ENCODE results near the gene ANXA4.

Gene ANXA4

GRCh38 chr2:69831354-69831905 is 89.5 kb downstream of the ANXA4 start:
- no peak for TF ChIP-seq CTCF (IDR thresholded peaks at IDR 0.05; ENCODE audit: low read length, missing control alignments)
- H3K4me3 ChIP-seq (replicated peaks; ENCODE audit: low read depth, low read length), result no peak overlapping the region

GRCh38 chr2:69833752-69834151 is 91.8 kb downstream of the ANXA4 start:
- TF ChIP-seq CTCF (IDR thresholded peaks at IDR 0.05; ENCODE audit: low read length, missing control alignments), result no peak
- DNase-seq (ENCODE audit: low read depth), result no peak
- no peak overlapping the region for H3K4me3 ChIP-seq (replicated peaks; ENCODE audit: low read depth, low read length)

More at GRCh38 chr2:69831354-69831905, 89.5 kb downstream of the ANXA4 start:
- DNase-seq (ENCODE audit: low read depth), result no peak

- no peak for TF ChIP-seq CTCF (IDR thresholded peaks at IDR 0.05; ENCODE audit: low read length, missing control alignments)
- no peak for DNase-seq (ENCODE audit: low read depth)
- H3K4me3 ChIP-seq (replicated peaks; ENCODE audit: low read depth, low read length), result no peak overlapping the region
Observed at GRCh38 chr2:69835666-69836065, 93.7 kb downstream of the ANXA4 start.

GRCh38 chr2:69836316-69836715 is 94.4 kb downstream of the ANXA4 start:
- H3K4me3 ChIP-seq (replicated peaks; ENCODE audit: low read depth, low read length), result no peak overlapping the region
- no peak for TF ChIP-seq CTCF (IDR thresholded peaks at IDR 0.05; ENCODE audit: low read length, missing control alignments)
- DNase-seq (ENCODE audit: low read depth), result no peak

- no peak for DNase-seq (ENCODE audit: low read depth)
- H3K4me3 ChIP-seq (replicated peaks; ENCODE audit: low read depth, low read length), result no peak overlapping the region
- no peak for TF ChIP-seq CTCF (IDR thresholded peaks at IDR 0.05; ENCODE audit: low read length, missing control alignments)
Observed at GRCh38 chr2:69837533-69837932, 95.6 kb downstream of the ANXA4 start.

GRCh38 chr2:69843993-69844392 is 102.1 kb downstream of the ANXA4 start:
- TF ChIP-seq CTCF (IDR thresholded peaks at IDR 0.05; ENCODE audit: low read length, missing control alignments), result no peak
- no peak for DNase-seq (ENCODE audit: low read depth)
- H3K4me3 ChIP-seq (replicated peaks; ENCODE audit: low read depth, low read length), result no peak overlapping the region

GRCh38 chr2:69844560-69844959 is 102.6 kb downstream of the ANXA4 start:
- no peak for TF ChIP-seq CTCF (IDR thresholded peaks at IDR 0.05; ENCODE audit: low read length, missing control alignments)
- no peak for DNase-seq (ENCODE audit: low read depth)
- no peak overlapping the region for H3K4me3 ChIP-seq (replicated peaks; ENCODE audit: low read depth, low read length)
